HG02571 (cell line): ENCODE results near the gene UNC5B.

Experiments
- ATAC-seq: cut with Tn5 transposase; IDR thresholded peaks from one replicate; pipeline ENCODE4 v1.9.1; 2021; ENCODE audit warnings: mild to moderate bottlenecking, moderate library complexity; ENCODE audit not compliant: unreplicated experiment

Gene UNC5B

DNA sequence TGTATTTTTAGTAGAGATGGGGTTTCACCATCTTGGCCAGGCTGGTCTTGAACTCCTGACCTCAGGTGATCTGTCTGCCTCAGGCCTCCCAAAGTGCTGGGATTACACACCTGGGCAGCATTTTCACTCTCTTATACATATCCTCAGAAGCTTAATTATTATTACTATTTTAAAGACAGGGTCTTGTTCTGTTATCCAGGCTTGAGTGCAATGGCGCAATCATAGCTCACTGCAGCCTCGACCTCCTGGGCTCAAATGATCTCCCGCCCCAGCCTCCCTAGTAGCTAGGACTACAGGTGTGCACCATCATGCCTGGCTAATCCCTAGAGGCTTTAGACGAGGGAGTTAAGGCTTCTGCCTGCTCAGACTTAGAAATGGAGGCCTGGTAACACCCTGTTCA is 26.3 kb downstream of the UNC5B start:
- no peak for ATAC-seq

DNA sequence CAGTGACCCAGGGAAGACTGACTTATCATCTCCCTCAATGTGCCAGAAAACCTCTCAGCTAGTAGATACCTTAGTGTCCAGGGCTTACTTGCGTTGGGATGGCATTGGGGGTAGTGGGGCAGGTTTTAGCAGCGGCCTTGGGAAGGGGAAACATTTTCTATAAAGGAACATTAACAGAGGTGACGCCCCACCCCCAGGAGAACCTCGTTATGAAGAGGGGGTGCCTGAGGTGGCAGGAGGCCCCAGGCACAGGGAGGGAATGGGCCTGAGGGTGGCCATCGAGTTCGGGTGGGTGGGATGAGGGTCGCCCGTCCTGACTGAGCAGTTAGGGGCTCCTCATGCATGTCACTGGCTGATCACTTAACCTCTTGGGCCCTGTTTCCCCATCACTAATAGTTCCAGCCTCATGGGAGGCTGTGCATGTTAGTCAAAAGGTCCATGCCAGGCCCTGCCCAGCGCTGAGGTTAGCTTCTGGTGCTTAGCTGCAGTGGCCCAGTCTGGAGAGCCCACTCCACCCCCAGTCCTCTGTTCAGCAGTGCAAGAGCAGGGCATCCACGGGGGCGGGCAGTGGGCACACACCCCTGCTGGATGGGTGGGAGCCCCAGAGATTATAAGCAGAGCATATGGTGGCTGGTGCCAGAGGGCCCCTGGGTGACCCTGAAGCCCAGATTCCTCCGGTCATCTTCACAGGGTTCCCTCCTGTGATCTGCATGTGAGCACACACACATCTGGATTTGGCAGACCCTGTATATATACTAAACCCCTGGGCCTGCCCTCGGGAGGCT is 27.0 kb downstream of the UNC5B start:
- ATAC-seq = no peak

DNA sequence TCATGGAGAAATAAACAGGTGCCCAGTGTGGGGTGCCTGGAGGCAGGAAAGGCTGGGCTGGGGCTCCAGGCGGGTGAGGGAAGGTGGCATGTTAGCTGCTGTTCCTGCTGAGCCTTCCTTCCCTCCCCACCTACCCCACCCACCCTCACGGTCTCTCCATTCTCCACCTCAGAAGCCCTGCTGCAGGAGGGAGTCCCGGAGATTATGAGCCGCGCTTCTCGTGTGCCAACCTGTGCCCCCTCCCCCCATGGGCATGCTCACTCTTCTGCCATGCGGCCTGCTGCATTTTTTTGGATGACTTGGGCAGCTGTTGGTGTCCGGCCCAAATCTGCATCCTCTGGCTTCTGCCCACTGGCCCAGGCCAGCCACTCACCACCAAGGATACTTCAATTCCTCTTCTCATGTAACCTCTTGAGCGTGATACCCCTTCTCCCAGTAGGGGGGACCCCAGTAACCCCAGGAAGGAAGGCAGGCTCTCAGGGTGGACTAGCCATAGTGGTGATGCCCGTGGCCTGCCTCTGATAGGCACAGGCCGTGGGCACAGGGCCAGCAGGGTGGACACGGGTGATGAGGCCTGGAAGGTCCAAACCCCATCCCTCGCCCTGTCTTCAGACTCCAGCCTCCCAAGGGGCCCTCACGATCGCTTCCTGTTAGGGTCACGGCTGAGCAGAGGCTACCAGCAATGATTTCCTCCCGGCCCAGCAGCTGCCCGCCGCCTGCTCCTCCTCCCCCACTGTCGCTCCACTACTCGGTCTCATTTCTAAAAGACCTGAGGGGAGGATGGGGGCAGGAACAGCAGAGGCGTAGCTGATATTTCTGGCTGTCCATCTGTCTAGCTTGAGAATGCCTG is 27.8 kb downstream of the UNC5B start:
- no peak for ATAC-seq

DNA sequence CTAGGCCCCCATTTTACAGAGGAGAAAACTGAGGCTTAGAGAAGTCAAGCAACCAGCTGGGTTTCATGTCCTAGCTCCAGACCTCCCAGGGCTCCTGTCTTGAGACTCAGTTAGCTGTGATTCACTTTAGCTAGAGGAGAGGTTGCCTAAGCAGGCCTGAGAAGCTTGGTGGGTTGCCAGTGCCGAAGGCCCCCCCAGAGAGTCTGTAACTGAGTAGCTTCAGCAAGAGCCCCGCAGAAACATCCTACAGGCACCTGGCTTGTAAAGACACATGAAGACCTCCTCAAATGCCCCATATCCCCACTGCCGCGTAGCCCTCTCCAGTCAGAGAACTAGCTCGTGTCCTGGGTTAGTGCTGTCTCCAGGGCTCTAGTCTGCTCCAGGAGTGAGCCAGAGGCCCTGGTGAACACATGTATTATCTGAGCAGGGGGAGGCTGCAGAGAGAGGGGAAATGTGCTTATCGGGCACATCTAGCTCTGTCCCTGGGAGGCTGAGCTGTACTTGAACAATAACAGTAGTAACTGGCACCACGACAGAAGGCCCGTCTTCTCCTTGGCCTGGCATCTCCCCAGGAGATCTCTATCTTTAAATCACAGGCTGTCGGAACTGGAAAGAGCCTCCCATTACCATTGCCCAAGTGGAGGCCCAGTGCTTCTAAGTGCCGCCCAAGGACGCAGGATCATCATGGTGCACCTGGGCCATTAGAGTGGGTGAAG is 28.9 kb downstream of the UNC5B start:
- ATAC-seq = no peak

DNA sequence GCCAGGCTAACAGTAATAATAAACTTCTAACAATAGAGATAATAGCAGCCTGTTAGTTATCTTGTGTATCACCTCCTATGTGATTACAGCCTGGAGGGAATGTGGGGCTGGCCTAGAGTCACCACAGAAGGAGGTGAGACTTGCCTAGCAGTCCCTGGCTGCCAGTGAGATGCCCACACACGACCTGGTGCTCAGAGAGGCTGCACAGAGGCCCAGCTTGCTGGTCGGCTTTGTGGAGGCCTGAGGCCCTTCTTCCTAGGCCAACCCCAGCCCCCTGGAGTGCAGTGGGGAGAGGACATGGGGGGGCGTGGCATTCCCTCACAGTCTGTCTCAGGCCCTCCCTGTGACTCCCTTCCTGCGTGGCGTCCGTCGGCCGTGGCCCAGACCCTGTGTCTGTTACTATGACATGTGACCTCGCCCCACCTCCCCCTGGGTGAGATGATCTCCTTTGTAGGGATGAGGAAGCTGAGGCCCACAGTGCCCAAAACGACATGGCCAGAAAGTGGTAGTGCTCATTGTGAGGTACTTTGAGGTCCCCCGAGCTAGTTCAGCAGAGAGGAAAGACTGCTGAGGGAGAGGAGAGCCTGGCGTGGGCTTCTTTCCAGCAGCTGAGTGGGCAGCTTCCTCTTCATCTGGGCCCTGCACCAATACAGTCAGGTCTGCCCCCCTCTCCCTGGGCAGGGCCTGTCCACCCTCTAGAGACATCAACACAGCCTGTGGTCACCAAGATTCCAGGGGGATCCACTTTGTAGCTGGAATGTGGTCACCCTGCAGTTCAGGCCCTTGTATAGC is 29.7 kb downstream of the UNC5B start:
- no peak for ATAC-seq

DNA sequence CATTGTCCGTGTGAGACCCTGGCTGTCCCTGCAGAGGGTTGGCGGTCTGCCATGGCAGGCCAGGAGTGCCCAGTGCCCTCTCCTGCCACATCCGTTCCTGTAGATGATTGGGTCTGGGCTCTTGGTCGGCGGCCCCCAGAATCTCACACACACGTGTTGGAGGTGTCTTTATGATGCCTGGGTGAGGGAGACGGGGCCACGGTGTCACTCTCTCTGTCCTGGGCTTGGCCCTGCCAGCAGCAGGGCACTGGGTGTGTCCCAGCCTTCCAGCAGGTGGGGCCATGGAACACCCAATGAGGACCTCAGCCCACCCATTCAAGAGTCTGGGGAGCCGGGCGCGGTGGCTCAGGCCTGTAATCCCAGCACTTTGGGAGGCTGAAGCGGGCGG is 30.2 kb downstream of the UNC5B start:
- ATAC-seq = no peak

DNA sequence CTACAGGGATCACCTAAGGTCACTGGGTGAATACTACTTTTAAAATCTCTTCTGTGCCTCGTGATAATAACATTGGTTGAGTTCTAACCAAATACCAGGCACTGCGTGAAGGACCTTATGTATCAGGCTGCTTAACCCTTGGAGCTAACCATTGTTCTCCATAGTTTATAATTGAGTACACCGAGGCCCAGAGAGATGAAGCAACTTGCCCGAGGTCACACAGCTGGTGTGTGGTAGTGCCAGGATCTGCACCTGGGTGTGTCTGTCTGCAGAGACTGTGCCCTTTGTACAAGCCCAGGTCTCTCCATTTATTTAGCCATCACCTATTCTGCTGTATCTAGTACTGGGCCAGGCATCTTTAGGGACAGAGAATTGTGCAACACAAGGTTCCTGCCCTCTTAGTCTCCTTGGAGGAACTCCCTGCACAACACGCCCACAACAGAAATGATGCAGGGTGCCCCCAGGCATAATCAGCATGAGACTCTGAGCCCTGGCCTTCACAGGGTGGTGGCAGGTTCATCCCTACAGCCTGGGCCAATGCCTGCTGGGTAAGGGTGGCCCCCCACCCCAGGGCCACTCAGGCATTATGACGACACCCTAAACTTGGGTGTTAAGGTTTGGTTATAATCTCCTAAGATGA is 31.5 kb downstream of the UNC5B start:
- ATAC-seq = no peak

DNA sequence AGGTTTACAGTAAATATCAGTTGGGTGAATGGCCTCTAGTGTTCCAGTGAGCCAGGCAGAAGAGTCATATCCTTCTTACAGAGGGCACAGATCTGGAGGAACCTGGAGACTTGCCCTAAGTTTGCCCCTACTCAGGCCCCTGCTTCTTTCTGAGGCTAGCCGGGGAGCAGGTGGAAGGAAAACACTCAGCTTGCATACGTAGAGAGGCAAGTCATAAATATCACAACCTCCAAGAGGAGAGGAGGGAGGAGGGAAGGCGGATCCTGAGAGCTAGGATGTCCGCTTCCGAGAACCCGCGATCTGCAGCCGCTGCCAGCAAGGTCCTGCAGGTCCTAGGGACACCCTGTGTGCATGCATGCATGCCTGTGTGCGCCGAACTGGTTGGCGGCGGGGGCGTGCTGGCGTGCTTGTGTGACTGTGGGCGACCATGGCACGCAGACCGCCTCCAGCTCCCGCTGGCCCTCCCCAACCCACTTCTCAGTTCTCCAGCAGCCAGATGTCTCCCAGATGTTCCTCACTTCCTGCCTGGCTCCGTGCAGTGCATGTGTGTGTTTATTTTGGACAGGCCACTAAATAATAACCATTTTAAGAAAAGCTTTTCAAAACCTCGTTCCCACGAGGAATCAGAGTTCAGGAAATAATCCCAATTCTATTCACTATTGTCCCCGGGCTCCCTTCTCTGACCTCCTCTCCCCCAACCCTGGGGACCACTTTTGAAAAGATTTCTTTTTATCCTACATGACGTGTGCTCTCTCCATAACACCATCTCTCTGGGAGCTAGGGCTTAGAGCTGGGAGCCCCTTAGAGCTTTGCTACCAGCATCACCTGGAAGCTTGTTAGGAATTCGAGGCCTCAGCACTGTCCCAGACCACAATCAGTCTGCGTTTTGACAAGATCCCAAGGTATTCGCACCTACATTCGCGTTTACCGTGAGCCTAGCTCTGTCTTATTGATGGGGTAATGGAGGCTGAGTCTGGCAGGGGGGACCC is 32.4 kb downstream of the UNC5B start:
- ATAC-seq = no peak

DNA sequence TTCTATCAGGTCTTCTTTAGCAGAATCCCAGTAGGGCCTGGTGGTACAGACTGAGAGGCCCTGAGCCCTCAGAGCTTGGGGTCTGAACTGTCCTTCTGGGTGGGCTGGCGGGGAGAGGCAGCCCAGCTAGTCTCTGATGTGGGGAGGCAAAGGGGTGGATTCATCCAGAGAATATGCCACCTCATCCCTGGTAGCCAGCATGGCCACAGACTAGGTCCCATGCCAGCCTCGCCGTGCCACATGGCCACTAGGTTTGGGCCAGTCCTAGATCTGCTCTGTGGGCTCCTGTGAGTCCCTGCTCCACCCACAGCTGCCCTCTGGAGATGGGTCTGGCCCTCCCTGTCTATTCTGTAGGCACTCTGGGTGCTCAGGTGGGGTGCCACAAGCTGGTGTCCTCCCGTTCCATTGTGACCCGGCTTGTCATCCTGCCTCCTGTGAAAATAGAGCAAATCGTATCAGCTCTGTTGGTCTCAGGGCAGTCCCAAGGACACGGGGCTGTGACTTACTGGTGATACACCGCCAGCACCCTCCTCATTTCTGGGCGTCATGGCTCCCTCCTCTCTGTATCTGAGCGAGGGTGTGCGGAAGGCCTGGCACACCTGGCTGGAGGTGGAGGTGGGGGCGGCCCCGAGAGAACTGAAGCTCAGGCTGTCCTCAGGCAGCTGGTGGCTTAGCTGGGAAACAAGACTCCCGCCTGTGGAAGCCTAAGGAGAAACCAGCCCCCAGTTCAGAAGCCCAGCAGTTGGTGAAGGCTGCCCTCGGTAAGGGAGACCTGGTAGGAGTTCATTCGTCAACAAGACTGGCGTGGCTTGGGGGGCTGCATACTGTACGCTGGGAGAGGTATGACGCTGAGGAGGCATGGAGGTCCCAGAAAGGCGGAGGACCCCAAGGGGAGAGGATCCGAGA is 33.3 kb downstream of the UNC5B start:
- no peak for ATAC-seq

DNA sequence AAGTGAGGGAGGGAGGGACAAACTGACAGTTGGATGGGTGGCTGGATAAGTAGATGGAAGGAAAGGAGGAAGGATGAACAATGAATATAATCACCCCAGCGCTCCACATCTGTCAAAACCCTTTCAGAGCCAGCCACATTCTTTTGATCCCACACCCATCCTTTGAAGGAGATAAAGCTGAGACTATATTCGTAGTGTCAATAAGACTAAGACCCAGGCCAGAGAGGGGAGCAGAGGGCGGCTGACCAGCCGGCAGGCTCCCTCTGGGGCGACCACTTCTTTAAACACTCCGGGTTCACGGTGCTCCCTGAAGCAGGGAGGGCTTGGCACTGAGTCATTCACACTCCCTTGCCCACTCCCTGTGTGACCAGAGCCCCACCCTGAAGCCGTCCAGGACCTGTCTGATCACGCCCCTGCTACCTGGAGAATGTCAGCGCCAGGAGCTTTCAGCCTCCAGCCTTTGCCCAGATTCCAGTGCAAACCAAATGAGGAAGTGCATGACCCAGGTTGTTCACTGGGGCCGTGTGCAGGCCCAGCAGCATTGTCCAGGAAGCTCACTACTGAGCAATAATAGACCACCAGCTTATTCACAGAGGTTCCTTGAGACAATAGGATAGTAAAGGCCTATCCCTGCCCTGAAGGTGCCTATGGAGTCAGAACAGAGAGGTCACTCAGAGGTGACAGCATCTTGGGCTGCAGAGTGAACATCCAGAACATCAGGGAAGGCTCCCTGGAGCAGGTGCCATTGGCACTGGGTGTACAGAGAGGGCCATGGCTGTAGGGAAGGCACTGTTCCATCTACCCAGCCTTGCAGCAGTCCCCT is 34.4 kb downstream of the UNC5B start:
- no peak for ATAC-seq

DNA sequence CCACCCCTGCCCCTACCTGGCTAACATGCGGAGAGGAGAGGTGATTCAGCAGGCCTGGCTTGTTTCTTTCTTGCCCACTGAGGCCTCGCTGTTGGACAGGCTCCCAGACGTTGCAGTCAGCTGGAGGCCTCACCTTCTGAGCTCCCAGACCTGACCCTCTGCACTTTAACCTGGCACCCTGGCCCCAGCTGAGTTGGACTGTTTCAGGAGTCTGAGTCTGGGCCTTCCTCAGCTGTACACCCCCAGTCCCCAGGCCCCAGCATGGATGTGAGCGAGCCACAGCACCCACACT is 35.0 kb downstream of the UNC5B start:
- ATAC-seq = no peak

DNA sequence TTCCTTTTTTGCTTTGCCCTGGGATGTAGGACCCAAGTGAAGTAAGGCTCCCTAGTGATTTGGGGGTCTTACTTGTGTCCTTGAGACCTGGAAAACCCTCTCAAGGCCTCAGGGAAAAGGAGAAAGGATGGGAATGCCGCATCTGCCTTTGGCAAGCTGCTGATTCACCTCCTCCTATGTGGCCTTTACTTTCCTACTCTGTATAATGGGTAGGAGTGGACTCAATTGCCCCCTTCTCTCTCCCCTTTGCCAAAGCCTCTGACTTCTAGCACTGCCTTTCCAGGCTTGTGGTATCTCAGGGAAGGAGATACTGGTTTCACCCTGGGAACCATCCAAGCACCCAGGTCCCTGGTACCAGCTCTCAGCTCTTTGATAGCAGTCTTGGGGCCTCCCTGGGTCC is 35.4 kb downstream of the UNC5B start:
- ATAC-seq = no peak

DNA sequence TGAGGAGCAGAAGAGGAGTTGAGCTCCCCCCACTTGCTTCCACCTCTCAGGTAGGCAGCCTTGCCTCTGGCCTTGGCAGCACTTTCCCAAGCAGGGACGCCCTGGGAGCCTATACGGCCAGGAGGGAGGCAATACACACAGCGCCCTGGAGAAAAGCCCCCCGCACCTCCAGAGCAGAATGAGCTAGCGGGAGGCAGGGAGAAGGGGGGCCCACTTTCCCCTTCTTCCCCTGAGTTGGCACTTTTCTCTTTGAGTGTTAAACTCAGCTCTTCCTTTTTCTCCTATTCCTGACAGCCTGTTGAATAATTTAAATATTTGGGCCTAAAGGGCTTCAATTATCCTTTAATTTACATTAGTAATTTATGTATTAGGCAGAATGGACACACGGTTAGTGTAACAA is 35.8 kb downstream of the UNC5B start:
- ATAC-seq = no peak

DNA sequence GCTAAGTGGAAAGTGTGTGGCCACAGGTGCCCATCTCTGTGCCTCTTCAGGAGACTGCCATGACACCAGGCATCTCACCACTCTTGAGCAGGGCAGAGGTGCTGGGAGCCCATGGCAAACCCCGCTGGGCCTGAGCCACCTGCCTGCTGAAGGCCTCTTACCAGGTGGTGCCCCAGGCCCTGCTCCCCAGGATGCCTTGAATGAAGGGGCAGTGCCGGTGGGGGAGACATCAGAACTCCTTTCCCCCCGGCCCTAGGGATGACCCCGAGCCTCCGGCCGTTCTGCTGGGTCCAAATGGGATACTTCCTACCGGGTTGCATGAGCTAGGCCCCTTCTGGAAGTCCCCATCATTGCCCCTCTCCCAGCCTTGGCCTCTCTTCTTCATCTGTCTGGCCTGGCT is 37.6 kb downstream of the UNC5B start:
- ATAC-seq = no peak

DNA sequence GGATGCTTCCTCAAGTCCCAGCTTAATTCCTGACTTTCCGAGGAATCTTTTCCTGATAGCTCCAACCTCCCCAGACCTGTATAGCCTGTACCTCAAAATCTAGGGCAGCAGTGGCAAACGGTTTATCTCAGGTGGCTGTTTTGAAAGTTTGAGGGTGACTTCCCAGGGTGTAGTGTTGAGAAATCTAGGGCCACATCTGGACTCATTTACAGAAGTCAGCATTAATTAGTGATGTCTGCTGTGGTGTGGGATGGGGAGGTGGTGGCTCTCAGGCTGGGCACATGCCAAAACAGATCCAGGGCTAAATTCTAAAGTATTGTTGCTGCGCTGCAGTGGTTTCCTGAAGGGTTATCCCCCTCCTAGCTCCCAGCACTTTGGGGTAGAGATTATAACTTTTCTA is 38.0 kb downstream of the UNC5B start:
- ATAC-seq = no peak

DNA sequence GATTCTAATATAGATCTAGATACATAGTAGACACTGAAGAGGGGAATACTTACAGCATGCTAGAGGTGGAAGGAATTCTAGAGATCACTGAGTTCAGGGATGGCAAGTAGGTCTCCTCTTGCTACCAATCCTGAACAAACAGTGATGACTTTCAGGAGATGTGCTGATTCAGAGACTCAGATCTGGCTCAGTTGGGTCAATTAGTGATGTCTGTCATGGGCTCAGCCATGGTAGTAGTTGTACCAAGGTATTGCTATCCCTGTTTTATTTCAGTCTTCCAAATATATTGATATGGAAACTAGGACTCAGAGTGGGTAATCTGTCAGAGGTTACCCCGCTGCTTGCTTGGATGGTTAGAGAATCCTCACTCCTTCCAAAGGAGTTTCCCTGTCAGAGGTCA is 38.5 kb downstream of the UNC5B start:
- ATAC-seq = no peak

DNA sequence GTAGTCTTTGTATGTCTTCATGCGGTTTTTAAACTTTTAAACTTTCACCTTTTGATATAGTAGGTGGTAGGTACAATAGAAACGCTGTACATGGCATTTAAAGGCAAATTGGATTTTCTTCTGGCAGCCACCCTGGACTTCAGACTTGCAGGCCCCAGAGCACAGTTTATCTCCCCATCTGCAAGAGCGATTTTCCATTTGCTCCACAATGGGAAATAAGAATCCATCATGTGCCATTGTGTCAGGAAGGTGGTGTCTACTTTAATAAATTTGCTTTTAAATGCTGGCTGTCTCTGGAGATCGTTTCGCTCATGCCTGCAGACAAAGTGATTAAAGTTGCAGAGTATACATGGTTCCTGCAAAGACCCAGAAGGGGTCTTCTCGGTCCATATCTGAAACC is 38.9 kb downstream of the UNC5B start:
- no peak for ATAC-seq

DNA sequence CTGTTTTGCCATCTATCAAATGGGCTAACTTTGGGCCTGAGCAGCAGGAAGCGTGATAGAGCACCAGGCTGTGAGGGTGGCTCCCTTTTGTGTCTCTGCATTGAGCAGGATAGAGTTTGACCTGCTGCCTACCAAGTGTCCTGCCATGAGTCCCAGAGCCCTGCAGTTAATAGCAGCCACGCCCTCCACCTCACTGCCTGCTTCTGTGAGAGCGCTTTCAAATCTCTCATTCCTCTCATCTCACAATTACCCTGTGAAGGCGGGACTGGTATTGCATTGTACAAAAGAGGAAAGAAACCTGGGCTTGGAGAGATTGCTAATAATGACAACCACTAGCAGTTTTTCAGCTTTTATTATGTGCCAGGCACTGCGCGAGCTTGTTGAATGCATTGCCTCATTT is 39.9 kb downstream of the UNC5B start:
- ATAC-seq = no peak
